Common myeloid progenitor, CD34-positive (primary cell): ENCODE data around the gene GPR142. TPM values are rescaled to one million over a fixed set of nuclear protein-coding genes. Genes with fewer than 3 reads are reported as not detected.

Experiments
- CTCF ChIA-PET: fragments of 350-600 bp; sonication (Branson Sonifier 250); formaldehyde crosslinking; loops from one replicate; lab custom pipeline; 2021; ENCODE audit warnings: antibody characterized with exemption; lab: Charles Lee
- POLR2A ChIA-PET: fragments of 350-600 bp; sonication (Branson Sonifier 250); formaldehyde crosslinking; loops from one replicate; lab custom pipeline; 2021; ENCODE audit warnings: antibody characterized with exemption; lab: Charles Lee
- DNase-seq, 3 donors: peaks; one replicate each; pipeline versions ENCODE4 v3.0.0 to v3.0.0-alpha.2; 2013
- H3K27ac ChIP-seq, 2 experiments: 1 replicate in 1 of 2; 2 replicates in 1 of 2; pipeline ENCODE4 v1.7.0; 2013; ENCODE audit warnings: inconsistent platforms in 2 of 2, low read length in 2 of 2, mild to moderate bottlenecking in 2 of 2, low read depth in 1 of 2, moderate library complexity in 1 of 2; ENCODE audit not compliant: severe bottlenecking in 2 of 2, insufficient read depth in 1 of 2, poor library complexity in 1 of 2
- H3K27me3 ChIP-seq, 5 experiments: replicated peaks in 2 of 5; 1 replicate in 3 of 5; 2 replicates in 2 of 5; pipeline versions ENCODE4 v1.6.1 to v1.7.0; 2013; ENCODE audit warnings: low read length in 4 of 5, mild to moderate bottlenecking in 2 of 5, moderate library complexity in 2 of 5, inconsistent platforms in 1 of 5; ENCODE audit not compliant: insufficient read depth in 5 of 5, control insufficient read depth in 4 of 5
- H3K36me3 ChIP-seq, 4 experiments: 1 replicate in 2 of 4; 2 replicates in 2 of 4; pipeline versions ENCODE4 v1.6.1 to v1.7.0; 2013; ENCODE audit warnings: low read length in 3 of 4, control low read depth in 1 of 4, mild to moderate bottlenecking in 1 of 4; ENCODE audit not compliant: control insufficient read depth in 4 of 4, insufficient read depth in 4 of 4
- H3K4me1 ChIP-seq, 4 experiments: 1 replicate in 3 of 4; 2 replicates in 1 of 4; pipeline versions ENCODE4 v1.6.1 to v1.7.1; 2013; ENCODE audit warnings: low read length in 3 of 4, mild to moderate bottlenecking in 3 of 4, control low read depth in 1 of 4, inconsistent platforms in 1 of 4, moderate library complexity in 1 of 4; ENCODE audit not compliant: control insufficient read depth in 4 of 4, insufficient read depth in 4 of 4; ENCODE audit errors: control extremely low read depth in 1 of 4
- H3K4me3 ChIP-seq, 7 experiments: 1 replicate in 4 of 7; 2 replicates in 3 of 7; pipeline versions ENCODE4 v1.5.1 to v1.7.0; 2013; ENCODE audit warnings: mild to moderate bottlenecking in 7 of 7, low read length in 6 of 7, moderate library complexity in 6 of 7, inconsistent platforms in 2 of 7, low read depth in 2 of 7, control low read depth in 1 of 7; ENCODE audit not compliant: insufficient read depth in 4 of 7, control insufficient read depth in 1 of 7; ENCODE audit errors: extremely low read depth in 1 of 7
- H3K9me3 ChIP-seq, 5 experiments: 1 replicate in 4 of 5; 2 replicates in 1 of 5; pipeline versions ENCODE4 v1.6.1 to v1.7.1; 2013; ENCODE audit warnings: low read length in 4 of 5, mild to moderate bottlenecking in 2 of 5, inconsistent platforms in 1 of 5, low read depth in 1 of 5, moderate library complexity in 1 of 5; ENCODE audit not compliant: control insufficient read depth in 4 of 5, insufficient read depth in 2 of 5; ENCODE audit errors: control extremely low read depth in 1 of 5
- WGBS: methylation state at CpG from one replicate; pipeline ENCODE4 v1.1.5; 2013; ENCODE audit not compliant: insufficient coverage; 5-methylcytosine and 5-hydroxymethylcytosine counted together
- polyA plus RNA-seq: library from polyadenylated mRNA; unstranded; fragments of 120-200 nt; gene quantifications from one replicate; pipeline ENCODE4 v1.2.1, GENCODE V29; 2013

The GPR142 gene
- polyA plus RNA-seq, result 0.22 TPM

DNA sequence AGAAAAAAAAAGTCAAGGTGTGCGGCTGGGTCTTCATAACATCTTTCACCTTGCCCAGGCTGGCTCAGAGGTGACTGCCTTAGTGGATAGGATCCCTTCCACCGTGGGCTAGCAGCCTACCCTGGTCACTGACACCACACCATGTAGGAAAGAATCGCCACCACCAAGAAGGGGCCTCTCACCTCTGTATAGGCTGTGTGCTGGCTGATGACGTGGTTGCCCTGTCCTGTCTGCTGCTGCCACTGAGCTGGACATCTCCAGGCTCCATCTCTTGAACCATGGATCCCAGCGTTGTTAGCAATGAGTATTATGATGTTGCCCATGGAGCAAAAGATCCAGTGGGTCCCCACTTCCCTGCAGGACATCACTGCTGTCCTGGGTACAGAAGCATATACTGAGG, at the start of gene GPR142:
TSS of gene GPR142 (plus strand) at position 301 of the 400 bp plus-strand sequence. CDS start 2,035 bp downstream, outside the sequence.
- ChIA-PET POLR2A (no interaction called here), CTCF (interaction anchor here (0.5 to 12.3 kb wide), 22 partner anchors 8 to 239 kb away, joined by 3 to 105 read pairs (median 4); no protein-coding TSS in a partner anchor)
- H3K4me1 ChIP-seq, result peaks cover 2 to 19% (median 19%) of the 10 kb centered on the region in 4 experiments
- no peaks in the 10 kb centered on the region for H3K27me3 ChIP-seq
- 96% methylated on average over 5 of the region's 5 CpGs for WGBS
- peak within 1 kb of the TSS in 1 of 7 experiments; percentile 43 for H3K4me3 ChIP-seq
- H3K27ac ChIP-seq, result no peak within 1 kb of the TSS
- no peaks in the 10 kb centered on the region for H3K36me3 ChIP-seq
- DNase-seq, result no peak
- no peaks in the 10 kb centered on the region for H3K9me3 ChIP-seq

GRCh38 chr17:74318391-74318790, 48.9 kb upstream of the GPR142 start:
- Histone ChIP-seq H3K4me3 (no peak overlapping the region), H3K27ac (no peak overlapping the region), H3K9me3 (no peaks in the 10 kb centered on the region), H3K27me3 (peaks cover 0 to 3% (median 0%) of the 10 kb centered on the region in 5 experiments), H3K36me3 (no peaks in the 10 kb centered on the region), H3K4me1 (no peaks in the 10 kb centered on the region)
- no peak for DNase-seq
- CTCF ChIA-PET, result no interaction called here
- POLR2A ChIA-PET, result no interaction called here
- WGBS, result 96% methylated on average over 9 of the region's 10 CpGs

DNA sequence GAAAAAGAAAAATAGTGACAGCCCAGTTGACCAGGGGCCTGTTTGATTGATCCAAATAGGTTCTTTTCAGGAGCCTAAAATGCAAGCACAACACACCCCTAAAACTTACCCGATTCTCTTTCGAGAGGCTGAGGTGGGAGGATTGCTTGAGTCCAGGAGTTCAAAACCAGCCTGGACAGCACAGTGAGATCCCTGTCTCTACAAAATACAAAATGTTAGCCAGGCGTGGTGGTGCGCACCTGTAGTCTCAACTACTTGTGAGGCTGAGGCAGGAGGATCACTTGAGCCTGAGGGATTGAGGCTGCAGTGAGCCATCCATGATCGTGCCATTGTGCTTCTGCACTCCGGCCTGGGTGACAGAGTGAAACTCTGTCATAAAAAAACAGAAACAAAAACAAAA, 42.8 kb upstream of the GPR142 start:
- Histone ChIP-seq H3K36me3 (no peaks in the 10 kb centered on the region), H3K4me1 (peaks cover 0 to 19% (median 14%) of the 10 kb centered on the region in 4 experiments), H3K4me3 (no peak overlapping the region), H3K27ac (no peak overlapping the region), H3K9me3 (no peaks in the 10 kb centered on the region), H3K27me3 (peaks cover 0 to 31% (median 29%) of the 10 kb centered on the region in 5 experiments)
- CTCF ChIA-PET, result no interaction called here
- POLR2A ChIA-PET, result interaction anchor here (0.6 kb wide), 1 partner anchor 32 kb away, joined by 4 read pairs; no protein-coding TSS in a partner anchor
- DNase-seq, result no peak
- WGBS, result 98% methylated on average over 4 of the region's 6 CpGs

GRCh38 chr17:74325376-74325742, 41.9 kb upstream of the GPR142 start:
- Histone ChIP-seq H3K36me3 (no peaks in the 10 kb centered on the region), H3K4me1 (peaks cover 0 to 19% (median 14%) of the 10 kb centered on the region in 4 experiments), H3K27me3 (peaks cover 0 to 35% (median 29%) of the 10 kb centered on the region in 5 experiments), H3K27ac (no peak overlapping the region), H3K9me3 (no peaks in the 10 kb centered on the region), H3K4me3 (peak overlapping the region in 3 of 7 experiments; percentile 57 to 64 (median 62))
- 36% methylated on average over 8 of the region's 11 CpGs for WGBS
- DNase-seq, result peak in 1 of 3 donors; percentile 23
- POLR2A ChIA-PET, result no interaction called here
- CTCF ChIA-PET, result no interaction called here

DNA sequence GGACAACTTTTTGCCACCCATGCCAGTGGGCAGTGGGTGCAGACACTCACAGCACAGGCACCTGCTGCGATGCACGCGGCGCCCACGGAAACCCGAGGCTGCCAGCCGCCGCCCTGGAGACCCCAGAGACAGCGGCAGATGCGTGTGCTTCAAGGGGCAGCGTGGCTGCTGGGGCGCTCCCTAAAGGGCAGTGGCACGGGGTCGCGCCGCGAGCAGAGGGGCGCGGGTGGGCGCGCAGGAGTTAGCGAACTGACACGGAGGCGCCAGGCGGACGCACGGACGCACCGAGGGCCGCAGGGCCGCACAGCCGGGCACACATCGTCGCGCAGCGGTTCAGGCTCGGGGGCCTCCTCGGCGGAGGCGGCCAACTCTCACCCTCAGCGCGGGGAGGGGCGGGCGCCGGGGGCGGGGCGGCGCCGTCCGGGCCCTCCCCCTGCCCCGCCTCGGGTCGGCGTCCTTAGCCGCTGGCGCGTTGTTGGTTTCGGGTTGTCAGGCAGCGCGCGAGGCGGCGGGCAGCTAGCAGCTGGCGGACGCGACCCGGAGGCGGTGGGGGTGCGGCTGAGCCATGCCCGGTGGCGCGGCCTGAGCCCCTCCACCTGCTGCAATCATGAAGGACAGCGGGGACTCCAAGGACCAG, 41.4 kb upstream of the GPR142 start, which contains the start of gene KIF19:
TSS of gene KIF19 (plus strand) at position 484 of the 637 bp plus-strand sequence. CDS start at position 608, 124 bp downstream.
- 3% methylated on average over 59 of the region's 73 CpGs for WGBS
- H3K27me3 ChIP-seq, result peaks cover 0 to 35% (median 29%) of the 10 kb centered on the region in 5 experiments
- peak; percentile 22 to 68 (median 56) for DNase-seq
- H3K4me1 ChIP-seq, result peaks cover 0 to 19% (median 14%) of the 10 kb centered on the region in 4 experiments
- H3K36me3 ChIP-seq, result no peaks in the 10 kb centered on the region
- ChIA-PET CTCF (no interaction called here), POLR2A (interaction anchor here (0.6 kb wide), 1 partner anchor 36 kb away, joined by 3 read pairs; the partner anchor contains the start of gene BTBD17)
- H3K9me3 ChIP-seq, result no peaks in the 10 kb centered on the region
- H3K27ac ChIP-seq, result no peak within 1 kb of the TSS
- peak within 1 kb of the TSS in 6 of 7 experiments; percentile 6 to 64 (median 41) for H3K4me3 ChIP-seq

GRCh38 chr17:74326506-74326905, 40.8 kb upstream of the GPR142 start:
- CTCF ChIA-PET, result no interaction called here
- Histone ChIP-seq H3K27ac (no peak overlapping the region), H3K36me3 (no peaks in the 10 kb centered on the region), H3K27me3 (peaks cover 0 to 35% (median 29%) of the 10 kb centered on the region in 5 experiments), H3K4me1 (peaks cover 0 to 19% (median 14%) of the 10 kb centered on the region in 4 experiments), H3K4me3 (peak overlapping the region in 5 of 7 experiments; percentile 6 to 64 (median 57)), H3K9me3 (no peaks in the 10 kb centered on the region)
- 38% methylated on average over 9 of the region's 10 CpGs for WGBS
- DNase-seq, result no peak
- POLR2A ChIA-PET, result interaction anchor here (0.6 kb wide), 1 partner anchor 35 kb away, joined by 3 read pairs; the partner anchor contains the start of gene BTBD17

GRCh38 chr17:74328487-74328886, 38.8 kb upstream of the GPR142 start:
- H3K9me3 ChIP-seq, result no peaks in the 10 kb centered on the region
- no peaks in the 10 kb centered on the region for H3K36me3 ChIP-seq
- DNase-seq, result no peak
- ChIA-PET CTCF (interaction anchor here (1.4 kb wide), 2 partner anchors 24 to 28 kb away, joined by 3 read pairs; no protein-coding TSS in a partner anchor), POLR2A (no interaction called here)
- H3K27me3 ChIP-seq, result peaks cover 0 to 35% (median 26%) of the 10 kb centered on the region in 5 experiments
- H3K4me3 ChIP-seq, result no peak overlapping the region
- 94% methylated on average over 3 of the region's 3 CpGs for WGBS
- H3K27ac ChIP-seq, result no peak overlapping the region
- H3K4me1 ChIP-seq, result peaks cover 0 to 29% (median 22%) of the 10 kb centered on the region in 4 experiments
